HEK293 (cell line): ENCODE results near the gene RUNX1.

ENCODE experiments used
- CTCF ChIA-PET: fragments of 350-600 bp; formaldehyde crosslinking; extraction: SDS; loops from one replicate; lab custom pipeline; 2021; ENCODE audit warnings: antibody characterized with exemption; lab: Yijun Ruan, JAX
- POLR2A ChIA-PET: fragments of 300-600 bp; formaldehyde crosslinking; extraction: SDS; loops from one replicate; lab custom pipeline; 2020; ENCODE audit warnings: antibody characterized with exemption, inconsistent platforms; lab: Yijun Ruan, JAX
- H3K27ac ChIP-seq: fragments of 200-500 bp; sonication (Bioruptor generic); 2 replicates; pipeline ENCODE4 v1.5.1; 2014; ENCODE audit warnings: low read depth, low read length, control low read depth, inconsistent platforms; ENCODE audit errors: extremely low read depth
- H3K36me3 ChIP-seq, 2 experiments: fragments of 200-500 bp in 1 of 2; sonication (Bioruptor generic) in 1 of 2; 1 replicate in 1 of 2; 2 replicates in 1 of 2; pipeline ENCODE4 v1.5.1; 2014 to 2017; ENCODE audit warnings: inconsistent platforms in 2 of 2, low read length in 2 of 2; ENCODE audit not compliant: control insufficient read depth in 2 of 2, insufficient read depth in 1 of 2
- H3K4me1 ChIP-seq: fragments of 200-500 bp; sonication (Bioruptor generic); 2 replicates; pipeline ENCODE4 v1.5.1; 2014; ENCODE audit warnings: mild to moderate bottlenecking, low read length, inconsistent platforms; ENCODE audit not compliant: control insufficient read depth, insufficient read depth
- H3K4me3 ChIP-seq: 2 replicates; pipeline ENCODE4 v1.5.1; 2011; ENCODE audit warnings: low read depth, mild to moderate bottlenecking, control low read depth, low read length, moderate library complexity
- H3K9me3 ChIP-seq: fragments of 200-500 bp; sonication (Bioruptor generic); 2 replicates; pipeline ENCODE4 v1.5.1; 2014; ENCODE audit warnings: low read depth, low read length, inconsistent platforms; ENCODE audit not compliant: control insufficient read depth, insufficient read depth
- BCL11B ChIP-seq: fragments of 450-650 bp; formaldehyde crosslinking; IDR thresholded peaks from 2 replicates; pipeline ENCODE4 v1.5.1; 2016; ENCODE audit warnings: low read depth, missing biosample characterization, missing genetic modification characterization
- KLF1 ChIP-seq: fragments of 450-650 bp; formaldehyde crosslinking; IDR thresholded peaks from 2 replicates; pipeline ENCODE4 v1.5.1; 2016; ENCODE audit warnings: missing biosample characterization, missing genetic modification characterization
- KLF9 ChIP-seq: fragments of 450-650 bp; formaldehyde crosslinking; IDR thresholded peaks from 2 replicates; pipeline ENCODE4 v1.5.1; 2016; ENCODE audit warnings: missing biosample characterization, missing genetic modification characterization, low read depth
- TRIM28 ChIP-seq: IDR thresholded peaks from 2 replicates; pipeline ENCODE4 v1.6.1; 2011; ENCODE audit warnings: low read length, control low read depth, borderline replicate concordance
- WT1 ChIP-seq: fragments of 450-650 bp; formaldehyde crosslinking; IDR thresholded peaks from 2 replicates; pipeline ENCODE4 v1.5.1; 2016; ENCODE audit warnings: missing biosample characterization, missing genetic modification characterization
- ZBTB48 ChIP-seq: fragments of 450-650 bp; formaldehyde crosslinking; IDR thresholded peaks from 2 replicates; pipeline ENCODE4 v1.5.1; 2016; ENCODE audit warnings: missing biosample characterization, missing genetic modification characterization
- ZNF248 ChIP-seq: fragments of 450-650 bp; formaldehyde crosslinking; IDR thresholded peaks from 2 replicates; pipeline ENCODE4 v1.5.1; 2017; ENCODE audit warnings: missing biosample characterization, missing genetic modification characterization
- ZNF600 ChIP-seq: fragments of 450-650 bp; formaldehyde crosslinking; IDR thresholded peaks from 2 replicates; pipeline ENCODE4 v1.5.1; 2016; ENCODE audit warnings: missing biosample characterization, missing genetic modification characterization
- ZNF660 ChIP-seq: fragments of 450-650 bp; IDR thresholded peaks from 2 replicates; pipeline ENCODE4 v1.5.1; 2018; ENCODE audit warnings: missing biosample characterization, mild to moderate bottlenecking, missing genetic modification characterization
- ZNF776 ChIP-seq: fragments of 450-650 bp; formaldehyde crosslinking; IDR thresholded peaks from 2 replicates; pipeline ENCODE4 v1.5.0; 2017; ENCODE audit warnings: missing biosample characterization, missing genetic modification characterization, borderline replicate concordance
- ZNF792 ChIP-seq: fragments of 450-650 bp; formaldehyde crosslinking; IDR thresholded peaks from 2 replicates; pipeline ENCODE4 v1.5.1; 2016; ENCODE audit warnings: missing biosample characterization, missing genetic modification characterization
- ZSCAN4 ChIP-seq: fragments of 450-650 bp; formaldehyde crosslinking; IDR thresholded peaks from 2 replicates; pipeline ENCODE4 v1.5.1; 2017; ENCODE audit warnings: missing biosample characterization, missing genetic modification characterization
- ZSCAN5A ChIP-seq: fragments of 450-650 bp; formaldehyde crosslinking; IDR thresholded peaks from 2 replicates; pipeline ENCODE4 v1.5.1; 2016; ENCODE audit warnings: missing biosample characterization, missing genetic modification characterization
- TF ChIP-seq, protein P1 (sequence below): fragments of 450-650 bp; formaldehyde crosslinking; optimal IDR thresholded peaks from 2 replicates; pipeline ENCODE3; 2016; ENCODE audit warnings: missing biosample characterization, mild to moderate bottlenecking, missing genetic modification characterization
- TF ChIP-seq, protein P2 (sequence below): fragments of 450-650 bp; formaldehyde crosslinking; IDR thresholded peaks from 2 replicates; pipeline ENCODE4 v1.5.1; 2017; ENCODE audit warnings: missing biosample characterization, missing genetic modification characterization
- TF ChIP-seq, protein P3 (sequence below): fragments of 450-650 bp; formaldehyde crosslinking; IDR thresholded peaks from 2 replicates; pipeline ENCODE4 v1.5.1; 2016; ENCODE audit warnings: missing biosample characterization, missing genetic modification characterization

Gene RUNX1

GRCh38 chr21:34826836-34827235 is 222.3 kb downstream of the RUNX1 start (continued):
- no peak for TF ChIP-seq ZNF600 (tag by site-specific recombination)
- TF ChIP-seq, all 188 proteins: peak for 0

DNA sequence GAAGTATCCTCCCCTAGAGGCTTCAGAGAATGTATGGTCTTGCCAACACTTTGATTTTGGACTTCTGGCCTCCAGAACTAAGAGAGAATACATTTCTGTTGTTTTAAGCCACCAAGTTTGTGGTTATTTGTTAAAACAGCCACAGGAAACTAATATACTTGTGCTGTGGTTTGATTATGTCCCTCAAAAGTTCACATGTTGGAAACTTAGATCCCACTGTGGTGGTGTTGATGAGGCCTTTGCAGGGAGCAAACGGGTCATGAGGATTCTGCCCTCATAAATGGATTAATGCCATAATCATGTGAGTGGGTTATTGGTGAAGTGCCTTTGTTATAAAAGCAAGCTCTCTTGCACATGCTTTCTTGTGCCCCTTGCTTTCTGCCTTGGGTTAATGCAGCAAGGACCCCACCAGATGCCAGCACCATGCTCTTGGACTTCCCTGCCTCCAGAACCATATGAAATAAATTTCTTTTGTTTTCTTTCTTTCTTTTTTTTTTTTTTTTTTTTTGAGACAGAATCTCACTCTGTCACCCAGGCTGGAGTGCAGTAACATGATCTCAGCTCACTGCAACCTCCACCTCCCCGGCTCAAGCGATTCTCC is 223.1 kb downstream of the RUNX1 start:
- ChIA-PET POLR2A (interaction anchor here (0.7 kb wide), 1 partner anchor 12 kb away, joined by 3 read pairs; no protein-coding TSS in a partner anchor), CTCF (no interaction called here)
- H3K4me1 ChIP-seq: no peaks in the 10 kb centered on the region
- TF ChIP-seq ZBTB48 (tag by site-specific recombination) (no peak), KLF9 (tag by site-specific recombination) (no peak), ZNF792 (no peak), KLF1 (tag by site-specific recombination) (no peak), ZSCAN4 (tag by site-specific recombination) (no peak), ZNF776 (tag by site-specific recombination) (no peak), BCL11B (tag by site-specific recombination) (no peak)
- TF ChIP-seq, protein P1, sequence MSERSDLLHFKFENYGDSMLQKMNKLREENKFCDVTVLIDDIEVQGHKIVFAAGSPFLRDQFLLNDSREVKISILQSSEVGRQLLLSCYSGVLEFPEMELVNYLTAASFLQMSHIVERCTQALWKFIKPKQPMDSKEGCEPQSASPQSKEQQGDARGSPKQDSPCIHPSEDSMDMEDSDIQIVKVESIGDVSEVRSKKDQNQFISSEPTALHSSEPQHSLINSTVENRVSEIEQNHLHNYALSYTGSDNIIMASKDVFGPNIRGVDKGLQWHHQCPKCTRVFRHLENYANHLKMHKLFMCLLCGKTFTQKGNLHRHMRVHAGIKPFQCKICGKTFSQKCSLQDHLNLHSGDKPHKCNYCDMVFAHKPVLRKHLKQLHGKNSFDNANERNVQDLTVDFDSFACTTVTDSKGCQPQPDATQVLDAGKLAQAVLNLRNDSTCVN (tag by site-specific recombination): no peak
- TF ChIP-seq, protein P2, sequence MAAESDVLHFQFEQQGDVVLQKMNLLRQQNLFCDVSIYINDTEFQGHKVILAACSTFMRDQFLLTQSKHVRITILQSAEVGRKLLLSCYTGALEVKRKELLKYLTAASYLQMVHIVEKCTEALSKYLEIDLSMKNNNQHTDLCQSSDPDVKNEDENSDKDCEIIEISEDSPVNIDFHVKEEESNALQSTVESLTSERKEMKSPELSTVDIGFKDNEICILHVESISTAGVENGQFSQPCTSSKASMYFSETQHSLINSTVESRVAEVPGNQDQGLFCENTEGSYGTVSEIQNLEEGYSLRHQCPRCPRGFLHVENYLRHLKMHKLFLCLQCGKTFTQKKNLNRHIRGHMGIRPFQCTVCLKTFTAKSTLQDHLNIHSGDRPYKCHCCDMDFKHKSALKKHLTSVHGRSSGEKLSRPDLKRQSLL (tag by site-specific recombination): no peak
- TF ChIP-seq, protein P3, sequence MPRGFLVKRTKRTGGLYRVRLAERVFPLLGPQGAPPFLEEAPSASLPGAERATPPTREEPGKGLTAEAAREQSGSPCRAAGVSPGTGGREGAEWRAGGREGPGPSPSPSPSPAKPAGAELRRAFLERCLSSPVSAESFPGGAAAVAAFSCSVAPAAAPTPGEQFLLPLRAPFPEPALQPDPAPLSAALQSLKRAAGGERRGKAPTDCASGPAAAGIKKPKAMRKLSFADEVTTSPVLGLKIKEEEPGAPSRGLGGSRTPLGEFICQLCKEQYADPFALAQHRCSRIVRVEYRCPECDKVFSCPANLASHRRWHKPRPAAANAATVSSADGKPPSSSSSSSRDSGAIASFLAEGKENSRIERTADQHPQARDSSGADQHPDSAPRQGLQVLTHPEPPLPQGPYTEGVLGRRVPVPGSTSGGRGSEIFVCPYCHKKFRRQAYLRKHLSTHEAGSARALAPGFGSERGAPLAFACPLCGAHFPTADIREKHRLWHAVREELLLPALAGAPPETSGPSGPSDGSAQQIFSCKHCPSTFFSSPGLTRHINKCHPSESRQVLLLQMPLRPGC (tag by site-specific recombination): no peak
- H3K27ac ChIP-seq: no peak overlapping the region
- no peaks in the 10 kb centered on the region for H3K9me3 ChIP-seq
- peaks cover 0 to 10% of the 10 kb centered on the region in 2 experiments; a peak in 2 of 3 replicates for H3K36me3 ChIP-seq
- no peak overlapping the region for H3K4me3 ChIP-seq

- Histone ChIP-seq H3K27ac (no peak overlapping the region), H3K36me3 (peaks cover 0 to 10% of the 10 kb centered on the region in 2 experiments; a peak in 2 of 3 replicates), H3K9me3 (no peaks in the 10 kb centered on the region), H3K4me1 (no peaks in the 10 kb centered on the region), H3K4me3 (no peak overlapping the region)
- no peak for TF ChIP-seq TRIM28
- no peak for TF ChIP-seq KLF1 (tag by site-specific recombination)
- POLR2A ChIA-PET: no interaction called here
- CTCF ChIA-PET: interaction anchor here (0.7 to 1.1 kb wide), 3 partner anchors 11 to 515 kb away, joined by 3 to 5 read pairs (median 3); no protein-coding TSS in a partner anchor
Measured at GRCh38 chr21:34825101-34825500, 224.0 kb downstream of the RUNX1 start.

DNA sequence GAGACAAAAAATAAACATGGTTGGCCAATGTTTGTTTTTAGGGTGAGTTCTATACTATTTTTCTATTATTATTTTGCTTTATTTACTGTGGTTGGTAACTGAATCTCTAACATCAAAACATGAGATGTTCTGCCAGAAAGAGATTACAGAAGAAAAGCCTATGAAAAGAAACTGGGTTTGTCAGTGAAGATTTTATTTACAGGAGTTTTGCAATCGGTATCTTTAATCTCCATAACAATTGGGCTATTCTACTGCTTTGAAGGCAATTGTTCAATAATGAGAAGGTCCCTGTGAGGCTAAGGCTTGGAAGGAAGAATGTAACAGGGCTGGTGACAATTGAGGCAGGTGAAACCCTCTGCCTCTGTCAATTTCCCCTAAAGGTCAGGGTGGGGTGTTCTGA is 224.8 kb downstream of the RUNX1 start:
- Histone ChIP-seq H3K9me3 (no peaks in the 10 kb centered on the region), H3K4me1 (no peaks in the 10 kb centered on the region), H3K27ac (no peak overlapping the region), H3K4me3 (no peak overlapping the region), H3K36me3 (peaks cover 0 to 10% of the 10 kb centered on the region in 2 experiments; a peak in 2 of 3 replicates)
- POLR2A ChIA-PET: no interaction called here
- TF ChIP-seq ZNF248 (tag by site-specific recombination) (no peak), WT1 (tag by site-specific recombination) (no peak), ZSCAN5A (tag by site-specific recombination) (no peak), ZNF660 (tag by site-specific recombination) (no peak)
- CTCF ChIA-PET: interaction anchor here (1.1 kb wide), 1 partner anchor 10 kb away, joined by 3 read pairs; no protein-coding TSS in a partner anchor
